HG03064 (cell line): ENCODE data around the gene GDPGP1.

Experiments used
- ATAC-seq: cut with Tn5 transposase; IDR thresholded peaks from one replicate; pipeline ENCODE4 v1.9.1; 2021; ENCODE audit warnings: low read depth; ENCODE audit not compliant: unreplicated experiment

Gene GDPGP1

GRCh38 chr15:90225047-90225446 lies 9.0 kb upstream of the GDPGP1 start:
- ATAC-seq = no peak

GRCh38 chr15:90225504-90226234 lies 8.3 kb upstream of the GDPGP1 start:
- no peak for ATAC-seq

DNA sequence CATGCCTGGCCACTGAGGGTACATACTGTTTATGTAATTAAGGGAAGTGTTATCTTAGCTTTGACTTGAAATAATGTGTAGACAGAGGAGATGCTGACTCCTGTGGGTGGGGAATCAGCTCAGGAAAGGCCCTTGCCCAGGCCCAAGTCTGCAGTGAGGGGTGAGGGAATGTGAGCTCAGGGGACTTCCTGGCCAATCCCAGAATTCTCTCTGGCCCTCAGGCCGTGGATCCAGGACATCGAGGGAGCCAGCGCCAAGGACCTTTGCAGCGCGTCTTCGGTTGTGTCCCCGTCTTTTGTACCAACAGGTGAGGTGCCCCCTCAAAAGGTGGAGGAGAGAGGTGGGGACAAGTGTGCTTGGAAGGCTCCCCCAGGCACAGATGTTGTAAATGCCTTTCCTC lies 6.7 kb upstream of the GDPGP1 start:
- no peak for ATAC-seq

DNA sequence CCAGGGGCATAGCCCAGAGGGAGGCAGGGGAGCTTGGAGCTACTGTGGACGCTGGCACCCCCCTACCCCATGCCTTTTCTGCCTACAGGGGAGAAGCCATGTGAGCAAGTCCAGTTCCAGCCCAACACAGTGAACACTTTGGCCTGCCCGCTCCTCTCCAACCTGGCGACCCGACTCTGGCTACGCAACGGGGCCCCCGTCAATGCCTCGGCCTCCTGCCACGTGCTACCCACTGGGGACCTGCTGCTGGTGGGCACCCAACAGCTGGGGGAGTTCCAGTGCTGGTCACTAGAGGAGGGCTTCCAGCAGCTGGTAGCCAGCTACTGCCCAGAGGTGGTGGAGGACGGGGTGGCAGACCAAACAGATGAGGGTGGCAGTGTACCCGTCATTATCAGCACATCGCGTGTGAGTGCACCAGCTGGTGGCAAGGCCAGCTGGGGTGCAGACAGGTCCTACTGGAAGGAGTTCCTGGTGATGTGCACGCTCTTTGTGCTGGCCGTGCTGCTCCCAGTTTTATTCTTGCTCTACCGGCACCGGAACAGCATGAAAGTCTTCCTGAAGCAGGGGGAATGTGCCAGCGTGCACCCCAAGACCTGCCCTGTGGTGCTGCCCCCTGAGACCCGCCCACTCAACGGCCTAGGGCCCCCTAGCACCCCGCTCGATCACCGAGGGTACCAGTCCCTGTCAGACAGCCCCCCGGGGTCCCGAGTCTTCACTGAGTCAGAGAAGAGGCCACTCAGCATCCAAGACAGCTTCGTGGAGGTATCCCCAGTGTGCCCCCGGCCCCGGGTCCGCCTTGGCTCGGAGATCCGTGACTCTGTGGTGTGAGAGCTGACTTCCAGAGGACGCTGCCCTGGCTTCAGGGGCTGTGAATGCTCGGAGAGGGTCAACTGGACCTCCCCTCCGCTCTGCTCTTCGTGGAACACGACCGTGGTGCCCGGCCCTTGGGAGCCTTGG lies 5.9 kb upstream of the GDPGP1 start:
- ATAC-seq = no peak

DNA sequence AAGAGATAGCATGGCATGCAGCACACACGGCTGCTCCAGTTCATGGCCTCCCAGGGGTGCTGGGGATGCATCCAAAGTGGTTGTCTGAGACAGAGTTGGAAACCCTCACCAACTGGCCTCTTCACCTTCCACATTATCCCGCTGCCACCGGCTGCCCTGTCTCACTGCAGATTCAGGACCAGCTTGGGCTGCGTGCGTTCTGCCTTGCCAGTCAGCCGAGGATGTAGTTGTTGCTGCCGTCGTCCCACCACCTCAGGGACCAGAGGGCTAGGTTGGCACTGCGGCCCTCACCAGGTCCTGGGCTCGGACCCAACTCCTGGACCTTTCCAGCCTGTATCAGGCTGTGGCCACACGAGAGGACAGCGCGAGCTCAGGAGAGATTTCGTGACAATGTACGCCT lies 5.0 kb upstream of the GDPGP1 start:
- no peak for ATAC-seq

- no peak for ATAC-seq
Measured at GRCh38 chr15:90230071-90230494, 3.9 kb upstream of the GDPGP1 start.

- no peak for ATAC-seq
Measured at GRCh38 chr15:90230610-90231009, 3.4 kb upstream of the GDPGP1 start.

- no peak for ATAC-seq
Measured at GRCh38 chr15:90231028-90232017, 2.7 kb upstream of the GDPGP1 start.

- no peak for ATAC-seq
Measured at GRCh38 chr15:90232196-90232595, 1.8 kb upstream of the GDPGP1 start.

DNA sequence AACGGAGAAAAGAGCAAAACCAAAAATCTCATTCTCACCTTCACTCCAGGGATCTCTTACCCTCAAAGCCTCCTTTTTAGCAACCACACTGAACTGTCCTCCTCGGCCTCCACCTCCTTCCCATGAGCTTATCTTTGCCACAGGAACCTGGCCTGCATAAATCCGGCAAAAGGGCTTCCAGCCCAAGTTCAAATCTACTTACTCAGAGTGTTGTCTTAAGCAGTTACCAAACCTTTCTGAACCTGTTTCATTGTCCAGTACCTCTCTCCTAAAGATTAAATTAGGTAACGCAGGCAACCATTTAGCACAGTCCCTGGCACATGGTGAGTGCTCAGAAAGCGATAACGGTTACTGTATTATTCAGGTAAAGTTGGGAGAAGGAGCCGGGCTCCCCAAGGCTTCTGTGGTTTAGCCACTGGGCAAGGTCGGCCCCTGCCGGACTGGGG lies 1.0 kb upstream of the GDPGP1 start:
- no peak for ATAC-seq

- peak; percentile 90 for ATAC-seq
Measured at GRCh38 chr15:90233387-90234095, 468 bp upstream of the GDPGP1 start, which contains the start of gene CIB1. CIB1 (minus strand) TSS chr15:90233941; CDS start chr15:90233885, 56 bp downstream.

GRCh38 chr15:90239371-90239770 lies 5.4 kb downstream of the GDPGP1 start:
- no peak for ATAC-seq

DNA sequence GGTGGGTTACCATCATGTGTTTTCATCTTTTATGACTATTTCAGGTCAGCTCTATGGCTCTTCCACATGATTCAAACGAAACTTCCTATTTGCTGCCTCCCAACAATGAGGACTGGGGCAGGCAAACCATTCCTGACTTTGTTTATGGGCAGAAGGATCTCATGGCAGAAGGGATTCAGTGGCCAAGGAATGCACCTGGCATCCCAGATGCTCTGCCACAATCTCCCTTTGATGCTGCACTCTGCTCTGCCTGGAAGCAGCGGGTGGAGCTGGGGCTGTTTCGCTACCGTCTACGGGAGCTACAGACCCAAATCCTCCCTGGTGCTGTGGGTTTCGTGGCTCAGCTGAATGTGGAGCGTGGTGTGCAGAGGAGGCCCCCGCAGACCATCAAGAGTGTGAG lies 6.8 kb downstream of the GDPGP1 start:
- ATAC-seq = no peak

- ATAC-seq = no peak
Measured at GRCh38 chr15:90241343-90242192, 7.6 kb downstream of the GDPGP1 start.

DNA sequence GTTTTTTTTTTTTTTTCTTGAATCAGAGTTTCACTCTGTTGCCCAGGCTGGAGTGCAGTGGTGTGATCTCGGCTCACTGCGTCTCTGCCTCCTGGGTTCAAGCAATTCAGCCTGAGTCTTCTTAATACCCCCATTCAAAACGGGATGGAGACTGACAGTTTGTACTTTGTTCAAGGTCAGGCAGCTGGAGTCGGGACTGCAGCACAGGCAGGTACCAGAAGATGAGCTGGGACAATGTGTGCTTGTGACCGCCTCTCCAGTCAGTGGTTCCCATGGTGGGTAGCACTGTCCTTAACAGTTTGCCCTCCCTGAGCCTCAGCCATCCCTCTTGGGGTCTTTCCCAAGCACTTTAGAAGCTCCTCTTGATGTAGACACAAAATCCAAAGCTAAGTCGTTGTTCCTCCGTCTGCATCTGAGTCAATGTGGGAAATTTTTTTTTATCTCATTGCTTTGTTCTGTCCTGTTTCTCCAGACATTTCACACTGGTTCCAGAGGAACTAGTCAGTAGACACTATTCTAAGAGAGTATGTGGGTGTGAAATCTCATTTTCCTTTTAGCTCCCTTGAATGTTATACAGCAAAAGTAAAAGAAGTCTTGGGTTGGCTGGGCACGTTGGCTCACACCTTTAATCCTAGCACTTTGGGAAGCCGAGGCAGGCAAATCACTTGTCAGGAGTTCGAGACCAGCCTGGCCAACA lies 10.1 kb downstream of the GDPGP1 start:
- no peak for ATAC-seq

DNA sequence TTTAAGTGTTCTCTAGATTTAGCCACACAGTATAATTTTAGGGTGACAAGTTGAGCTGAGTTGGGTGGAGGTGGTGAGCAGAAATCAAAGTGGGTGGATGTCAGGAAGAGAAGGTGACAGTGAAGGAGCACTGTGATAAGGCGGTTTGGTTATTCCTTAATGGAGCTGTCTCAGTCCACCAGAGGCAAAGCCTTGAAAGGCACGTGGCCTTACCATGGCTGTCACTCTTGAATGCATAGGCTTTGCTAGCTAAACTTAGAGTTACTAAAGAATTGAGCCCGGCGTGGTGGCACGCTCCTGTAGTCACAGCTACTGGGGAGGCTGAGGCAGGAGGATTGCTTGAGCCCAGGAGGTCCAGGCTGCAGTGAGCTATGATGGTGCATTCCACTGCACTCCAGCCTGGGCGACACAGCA lies 14.8 kb downstream of the GDPGP1 start:
- ATAC-seq = no peak

GRCh38 chr15:90249203-90249863 lies 15.3 kb downstream of the GDPGP1 start, which contains the start of gene TTLL13:
TTLL13 (plus strand) TSS chr15:90249556; CDS start chr15:90250631, 1,075 bp downstream.
- ATAC-seq = no peak

DNA sequence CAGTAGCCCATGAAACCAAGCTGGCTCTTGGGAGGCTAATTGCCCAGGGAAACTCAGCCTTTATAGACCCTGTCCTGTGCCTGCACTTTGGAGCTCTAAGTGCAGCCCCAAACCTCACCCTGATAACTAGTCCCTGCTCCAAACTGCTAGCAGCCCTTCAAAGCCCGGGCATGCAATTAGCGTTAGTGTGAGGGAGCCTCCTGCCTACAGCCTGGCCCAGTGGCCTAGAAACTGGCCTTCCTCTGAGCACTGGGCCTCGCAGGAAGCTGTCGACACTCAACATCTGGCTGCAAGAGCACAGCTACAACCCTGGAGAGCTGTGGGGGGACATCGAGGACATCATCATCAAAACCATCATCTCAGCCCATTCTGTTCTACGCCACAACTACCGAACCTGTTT lies 23.8 kb downstream of the GDPGP1 start:
- no peak for ATAC-seq
